Body of pancreas (tissue), 4 donors: ENCODE results near the gene IL17B. TPM values are rescaled to one million over a fixed set of nuclear protein-coding genes. Genes with fewer than 3 reads are reported as not detected.

Experiments used
- ATAC-seq: fragments of 150-250 bp; one replicate; pipeline ENCODE4 v1.9.1; 2016
- DNase-seq, 4 donors: peaks; one replicate each; pipeline ENCODE4 v3.0.0-alpha.2; 2019
- H3K27ac ChIP-seq, 4 donors: fragments of 200-600 bp; sonication (generic); 1 replicate in 3 of 4; 2 replicates in 1 of 4; pipeline versions ENCODE4 v1.5.1 to v1.6.1; 2016 to 2019; ENCODE audit warnings: mild to moderate bottlenecking in 1 of 4, mixed read lengths in 1 of 4, moderate library complexity in 1 of 4
- H3K27me3 ChIP-seq, 2 donors: fragments of 200-600 bp; sonication (generic); one replicate each; pipeline ENCODE4 v1.6.0; 2016; ENCODE audit warnings: mild to moderate bottlenecking in 1 of 2
- H3K36me3 ChIP-seq, 2 donors: fragments of 200-600 bp; sonication (generic); replicated peaks in 1 of 2; 2 replicates each; pipeline ENCODE4 v1.5.1; 2016; ENCODE audit warnings: low read depth in 2 of 2; ENCODE audit not compliant: insufficient read depth in 1 of 2
- H3K4me1 ChIP-seq: fragments of 200-600 bp; sonication (generic); one replicate; pipeline ENCODE4 v1.6.0; 2016
- H3K4me3 ChIP-seq, 2 donors: fragments of 200-600 bp; sonication (generic); 1 replicate in 1 of 2; 2 replicates in 1 of 2; pipeline ENCODE4 v1.5.1; 2016 to 2019
- H3K9me3 ChIP-seq, 3 donors: fragments of 200-600 bp; sonication (generic); 1 replicate in 2 of 3; 2 replicates in 1 of 3; pipeline ENCODE4 v1.5.1; 2016
- CTCF ChIP-seq, 7 experiments: fragments of 450-650 bp in 4 of 7; fragments of 200-600 bp in 3 of 7; sonication (generic) in 3 of 7; IDR thresholded peaks; one replicate each; pipeline ENCODE4 v1.5.1; 2016 to 2019; ENCODE audit warnings: antibody characterized with exemption in 7 of 7
- POLR2A ChIP-seq, 3 donors: fragments of 450-650 bp; IDR thresholded peaks; one replicate each; pipeline ENCODE4 v1.6.1; 2016; ENCODE audit warnings: antibody characterized with exemption in 3 of 3, mild to moderate bottlenecking in 2 of 3
- WGBS, 2 donors: methylation state at CpG; one replicate each; pipeline ENCODE4 v1.1.5; 2017; 5-methylcytosine and 5-hydroxymethylcytosine counted together
- intact Hi-C: fragments of 100-400 bp; cut with DNase I; formaldehyde crosslinking; loops from one replicate; pipeline ENCODE4 v1.15.1; 2023
- total RNA-seq, 2 donors: library from RNA; depleted of rRNA; stranded (reverse); fragments of >200 nt; gene quantifications; one replicate each; pipeline ENCODE4 v1.1.0, GENCODE V29; 2016

IL17B gene
- total RNA-seq, 2 donors from 2014 or later: not detected

GRCh38 chr5:149411738-149412519 is 32.8 kb upstream of the IL17B start:
- TF ChIP-seq CTCF (IDR thresholded peaks at IDR 0.05) (no peak), POLR2A (IDR thresholded peaks at IDR 0.05) (no peak)
- Histone ChIP-seq H3K27me3 (no peaks in the 10 kb centered on the region), H3K27ac (no peak overlapping the region), H3K9me3 (no peaks in the 10 kb centered on the region), H3K36me3 (no peaks in the 10 kb centered on the region), H3K4me1 (no peaks in the 10 kb centered on the region), H3K4me3 (no peak overlapping the region)
- intact Hi-C loops: no loop called here
- no peak for ATAC-seq
- no peak for DNase-seq
- WGBS, 2 donors: 70 to 72% methylated on average over 4 to 9 of the region's 9 CpGs

DNA sequence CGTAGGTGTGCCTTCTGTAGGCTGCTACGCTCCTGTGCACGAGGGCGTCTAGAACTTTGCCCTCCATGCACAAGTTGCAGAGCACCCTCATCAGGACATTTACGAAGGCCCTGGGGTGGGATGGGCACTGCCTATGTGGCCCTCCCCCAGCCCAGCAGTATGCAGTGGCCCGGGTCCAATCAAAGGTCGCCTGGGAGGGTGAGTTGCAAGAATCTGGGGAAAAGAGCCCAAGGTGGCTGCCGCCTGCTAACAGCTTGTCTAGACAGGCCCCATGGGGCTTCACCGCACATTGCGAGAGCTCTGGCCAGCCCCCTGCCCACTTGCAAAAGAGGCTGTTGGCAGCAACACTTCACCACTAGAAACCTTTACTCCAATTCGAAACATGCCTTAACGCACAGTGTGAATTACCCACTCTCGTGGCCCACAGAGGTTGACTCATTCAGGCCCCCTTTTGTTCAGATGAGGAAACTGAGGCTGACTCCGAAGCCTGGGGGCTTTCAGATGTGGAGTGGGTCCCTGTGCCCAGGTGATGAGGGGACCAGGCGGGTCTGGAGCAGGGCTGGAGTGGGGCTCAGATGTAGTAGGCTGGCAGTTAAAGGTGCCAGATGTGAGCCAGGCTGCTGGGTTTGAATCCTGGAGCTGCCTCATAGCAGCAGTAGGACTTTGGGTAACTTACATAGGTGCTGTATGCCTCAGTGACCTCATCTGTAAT is 31.8 kb upstream of the IL17B start:
- WGBS, 2 donors: 84 to 86% methylated on average over 12 to 15 of the region's 15 CpGs
- no peak for TF ChIP-seq POLR2A (IDR thresholded peaks at IDR 0.05)
- no peak for TF ChIP-seq CTCF (IDR thresholded peaks at IDR 0.05)
- Histone ChIP-seq H3K27me3 (no peaks in the 10 kb centered on the region), H3K4me1 (no peaks in the 10 kb centered on the region), H3K4me3 (no peak overlapping the region), H3K36me3 (no peaks in the 10 kb centered on the region), H3K9me3 (no peaks in the 10 kb centered on the region), H3K27ac (no peak overlapping the region)
- DNase-seq (no peak), ATAC-seq (no peak)
- intact Hi-C loops: no loop called here

- TF ChIP-seq CTCF (IDR thresholded peaks at IDR 0.05) (no peak), POLR2A (IDR thresholded peaks at IDR 0.05) (no peak)
- no peak overlapping the region for H3K4me3 ChIP-seq
- H3K27ac ChIP-seq: peak overlapping the region in 1 of 4 donors; percentile 1
- H3K9me3 ChIP-seq: no peaks in the 10 kb centered on the region
- H3K27me3 ChIP-seq: no peaks in the 10 kb centered on the region
- no peaks in the 10 kb centered on the region for H3K36me3 ChIP-seq
- ATAC-seq (no peak), DNase-seq (no peak)
- intact Hi-C loops: no loop called here
- WGBS, 2 donors: 77 to 86% methylated on average over 1 to 7 of the region's 7 CpGs
- H3K4me1 ChIP-seq: no peaks in the 10 kb centered on the region
Measured at GRCh38 chr5:149410071-149410470, 31.0 kb upstream of the IL17B start.

DNA sequence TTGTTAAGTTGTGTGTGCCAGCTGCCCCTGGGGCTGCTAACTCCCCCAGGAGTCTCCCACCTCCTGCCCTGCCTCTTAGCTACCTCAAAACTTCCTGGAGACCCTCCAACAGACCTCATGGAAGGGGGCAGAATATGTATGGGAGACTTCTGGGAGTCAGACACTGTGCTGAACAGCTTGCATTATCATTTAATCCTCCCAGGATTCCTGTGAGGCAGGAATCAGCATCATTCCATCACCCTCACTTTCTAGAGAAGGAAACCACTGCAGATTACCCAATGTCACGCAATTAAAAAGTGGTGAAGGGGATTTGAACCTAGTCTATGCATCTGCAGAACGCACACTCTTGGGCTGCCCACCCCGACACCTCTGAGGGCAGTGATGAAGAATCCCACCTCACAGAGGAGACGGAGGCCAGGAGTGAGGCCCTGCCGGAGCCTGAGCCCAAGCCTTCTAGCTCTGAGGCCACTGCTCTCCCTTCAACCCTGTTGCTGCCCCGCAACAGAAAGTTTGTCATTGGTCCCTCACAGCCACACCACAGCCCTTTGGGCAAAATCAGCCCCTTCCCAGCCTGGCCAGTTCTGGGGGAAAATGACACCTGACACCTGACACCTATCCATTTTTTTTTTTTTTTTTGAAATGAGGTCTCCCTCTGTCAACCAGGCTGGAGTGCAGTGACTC is 30.3 kb upstream of the IL17B start:
- WGBS, 2 donors: 82 to 89% methylated on average over 6 of the region's 6 CpGs
- ATAC-seq (no peak), DNase-seq (no peak)
- Histone ChIP-seq H3K27ac (peak overlapping the region in 1 of 4 donors; percentile 1), H3K27me3 (no peaks in the 10 kb centered on the region), H3K36me3 (no peaks in the 10 kb centered on the region), H3K9me3 (no peaks in the 10 kb centered on the region), H3K4me3 (no peak overlapping the region), H3K4me1 (no peaks in the 10 kb centered on the region)
- intact Hi-C loops: no loop called here
- no peak for TF ChIP-seq POLR2A (IDR thresholded peaks at IDR 0.05)
- no peak for TF ChIP-seq CTCF (IDR thresholded peaks at IDR 0.05)
